K562 (cell line): ENCODE results near the gene MTG2. TPM values are rescaled to one million over a fixed set of nuclear protein-coding genes. Genes with fewer than 3 reads are reported as not detected.

Experiments used
- EP300 ChIP-seq: IDR thresholded peaks from 2 replicates; pipeline ENCODE4 v1.6.1; 2012; ENCODE audit warnings: low read length, improper control_type of control experiment
- FOXM1 ChIP-seq, 2 experiments: fragments of 450-650 bp in 1 of 2; sonication (generic) in 1 of 2; formaldehyde crosslinking in 1 of 2; IDR thresholded peaks; 2 replicates each; pipeline versions ENCODE4 v1.6.1 to v1.9.0; 2017 to 2022; ENCODE audit warnings: low read depth in 2 of 2, mild to moderate bottlenecking in 2 of 2, missing genetic modification reagents in 1 of 2, moderate library complexity in 1 of 2
- HDAC8 ChIP-seq: fragments of 450-650 bp; IDR thresholded peaks from 2 replicates; pipeline ENCODE4 v1.6.1; 2016; ENCODE audit warnings: mild to moderate bottlenecking, missing genetic modification characterization, moderate library complexity, missing compliant biosample characterization
- SRSF7 ChIP-seq: fragments of 200-400 bp; formaldehyde crosslinking; optimal IDR thresholded peaks from 2 replicates; pipeline ENCODE3; 2017; ENCODE audit warnings: mild to moderate bottlenecking, low read depth, low read length
- TAF15 ChIP-seq: fragments of 200-400 bp; formaldehyde crosslinking; IDR thresholded peaks from 2 replicates; pipeline ENCODE4 v1.6.1; 2017; ENCODE audit warnings: mild to moderate bottlenecking, low read depth, low read length, moderate library complexity
- WHSC1 ChIP-seq: IDR thresholded peaks from one replicate; pipeline ENCODE4 v1.6.1; 2012; ENCODE audit warnings: low read length, control low read depth, inconsistent platforms
- ZC3H8 ChIP-seq: fragments of 450-650 bp; IDR thresholded peaks from 2 replicates; pipeline ENCODE4 v1.6.1; 2017
- ZNF589 ChIP-seq: fragments of 200-800 bp; sonication (Bioruptor generic); IDR thresholded peaks from 2 replicates; pipeline ENCODE4 v1.6.1; 2016; ENCODE audit warnings: low read depth, missing genetic modification characterization, missing compliant biosample characterization
- polyA plus RNA-seq, 8 experiments: library from polyadenylated mRNA; depleted of rRNA in 4 of 8; stranded (reverse) in 5 of 8; unstranded in 3 of 8; fragments of >200 nt; fragmentation: Nextera tagmentation in 2 of 8; fragmentation: Illumina TruSeq in 1 of 8; extraction: Ambion mirVana in 2 of 8; extraction: Trizol in 1 of 8; gene quantifications; 2 replicates each; pipeline versions ENCODE4 v1.2.1 to v1.2.3, GENCODE V29; 2011 to 2014; ENCODE audit warnings: inconsistent platforms in 1 of 8, missing spikeins in 1 of 8
- total RNA-seq, 7 experiments: library from RNA; depleted of rRNA in 6 of 7; stranded (reverse); fragments of >200 nt in 6 of 7; fragmentation: Illumina TruSeq in 2 of 7; extraction: Trizol in 2 of 7; gene quantifications; 2 replicates each; pipeline versions ENCODE4 v1.2.1 to v1.2.3, GENCODE V29; 2011 to 2021; ENCODE audit warnings: low replicate concordance in 1 of 7
- TF ChIP-seq, protein P1 (sequence below), 2 experiments: fragments of 450-650 bp in 1 of 2; sonication (generic) in 1 of 2; formaldehyde crosslinking; conservative IDR thresholded peaks; 2 replicates each; pipeline versions ENCODE4 v1.4.0 to v1.8.1; 2020 to 2022; ENCODE audit warnings: mild to moderate bottlenecking in 1 of 2, missing genetic modification reagents in 1 of 2
- TF ChIP-seq, protein P2 (sequence below): fragments of 450-650 bp; formaldehyde crosslinking; IDR thresholded peaks from 2 replicates; pipeline ENCODE4 v1.4.0; 2020; ENCODE audit warnings: mild to moderate bottlenecking, mixed read lengths
- TF ChIP-seq, protein P3 (sequence below): fragments of 450-650 bp; IDR thresholded peaks from 2 replicates; pipeline ENCODE4 v1.6.1; 2016; ENCODE audit warnings: missing biosample characterization, missing genetic modification characterization
- TF ChIP-seq, protein P4 (sequence below): fragments of 450-650 bp; IDR thresholded peaks from 2 replicates; pipeline ENCODE4 v1.6.1; 2016; ENCODE audit warnings: low read depth
- TF ChIP-seq, protein P5 (sequence below): sonication (generic); formaldehyde crosslinking; IDR thresholded peaks from 2 replicates; pipeline ENCODE4 v1.8.1; 2022; ENCODE audit warnings: missing genetic modification reagents

Gene MTG2
- total and polyA plus RNA-seq, 9 of the 15 experiments (the other 6 are each of a cell fraction or from before 2014, with no cell fraction given), result 8.7 to 67.5 (median 44.5) TPM

DNA sequence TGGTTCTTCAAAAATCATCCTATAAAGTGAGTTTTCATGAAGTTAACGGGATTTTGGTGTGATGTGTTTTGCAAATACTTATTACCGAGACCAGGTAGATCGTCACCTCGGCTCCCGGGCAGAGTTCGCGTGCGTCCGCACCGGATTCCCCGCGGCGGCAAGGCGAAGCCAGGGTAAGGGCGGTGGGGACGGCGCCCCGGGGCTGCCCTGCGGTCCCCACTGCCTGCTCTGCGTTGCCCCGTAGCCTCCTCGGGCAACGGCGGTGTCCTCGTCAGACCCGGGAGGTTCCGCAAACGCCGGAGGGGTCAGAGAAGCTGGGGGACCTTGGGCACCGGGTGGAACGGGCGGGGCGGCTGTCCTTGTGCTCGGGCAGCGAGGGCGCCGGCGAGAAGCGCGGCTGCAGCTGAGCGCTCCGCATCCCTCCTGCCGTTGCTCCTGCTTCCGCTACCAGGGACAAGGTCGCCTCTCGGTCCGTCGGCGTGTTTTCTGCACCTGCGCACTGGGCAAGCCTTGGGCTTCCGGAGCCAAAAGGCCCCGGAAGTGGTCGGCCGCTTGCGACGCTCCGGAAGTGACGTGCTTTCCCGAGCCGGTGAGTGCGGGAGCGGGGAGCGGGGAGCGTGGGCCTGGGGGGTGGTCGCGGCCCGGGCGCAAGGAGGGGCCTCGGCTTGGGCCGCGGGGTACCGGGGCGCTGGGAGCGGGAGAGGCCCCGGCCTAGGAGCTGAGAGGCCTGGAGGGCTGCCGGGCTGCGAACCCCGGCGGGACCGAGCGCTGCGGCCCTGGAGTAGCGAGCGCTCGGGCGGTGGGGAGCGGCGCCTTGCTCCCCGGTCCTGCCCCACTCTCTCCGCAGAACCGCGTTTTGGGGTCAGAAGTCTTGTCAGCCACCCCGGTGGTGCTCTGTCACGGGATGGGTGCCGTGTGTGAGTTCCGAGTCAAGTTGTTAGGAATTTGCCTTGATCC lies at the start of gene MTG2 (continued):
- TF ChIP-seq, protein P1, sequence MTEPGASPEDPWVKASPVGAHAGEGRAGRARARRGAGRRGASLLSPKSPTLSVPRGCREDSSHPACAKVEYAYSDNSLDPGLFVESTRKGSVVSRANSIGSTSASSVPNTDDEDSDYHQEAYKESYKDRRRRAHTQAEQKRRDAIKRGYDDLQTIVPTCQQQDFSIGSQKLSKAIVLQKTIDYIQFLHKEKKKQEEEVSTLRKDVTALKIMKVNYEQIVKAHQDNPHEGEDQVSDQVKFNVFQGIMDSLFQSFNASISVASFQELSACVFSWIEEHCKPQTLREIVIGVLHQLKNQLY (CRISPR knock-in tag; conservative IDR thresholded peaks at IDR 0.05), result 0 out of 4 replicates have a peak, but pooled peaks of 1 of the 2 experiments have one; percentile 25
- no peak for TF ChIP-seq ZC3H8
- no peak for TF ChIP-seq WHSC1
- TF ChIP-seq ZNF589 (CRISPR knock-in tag), result no peak
- TF ChIP-seq EP300, result 0 out of 2 replicates have a peak, but pooled peaks have one; percentile 14
- TF ChIP-seq HDAC8 (tag), result no peak
- TF ChIP-seq, protein P2, sequence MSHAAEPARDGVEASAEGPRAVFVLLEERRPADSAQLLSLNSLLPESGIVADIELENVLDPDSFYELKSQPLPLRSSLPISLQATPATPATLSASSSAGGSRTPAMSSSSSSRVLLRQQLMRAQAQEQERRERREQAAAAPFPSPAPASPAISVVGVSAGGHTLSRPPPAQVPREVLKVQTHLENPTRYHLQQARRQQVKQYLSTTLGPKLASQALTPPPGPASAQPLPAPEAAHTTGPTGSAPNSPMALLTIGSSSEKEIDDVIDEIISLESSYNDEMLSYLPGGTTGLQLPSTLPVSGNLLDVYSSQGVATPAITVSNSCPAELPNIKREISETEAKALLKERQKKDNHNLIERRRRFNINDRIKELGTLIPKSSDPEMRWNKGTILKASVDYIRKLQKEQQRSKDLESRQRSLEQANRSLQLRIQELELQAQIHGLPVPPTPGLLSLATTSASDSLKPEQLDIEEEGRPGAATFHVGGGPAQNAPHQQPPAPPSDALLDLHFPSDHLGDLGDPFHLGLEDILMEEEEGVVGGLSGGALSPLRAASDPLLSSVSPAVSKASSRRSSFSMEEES (CRISPR knock-in tag), result no peak
- TF ChIP-seq FOXM1 (IDR thresholded peaks at IDR 0.05; ENCODE audit: low read depth), result no peak
- peak; percentile 55; the same call in 1 of the 2 replicates for TF ChIP-seq FOXM1 (CRISPR knock-in tag; IDR thresholded peaks at IDR 0.05; ENCODE audit: low read depth)
- no peak for TF ChIP-seq SRSF7
- TF ChIP-seq, protein P3, sequence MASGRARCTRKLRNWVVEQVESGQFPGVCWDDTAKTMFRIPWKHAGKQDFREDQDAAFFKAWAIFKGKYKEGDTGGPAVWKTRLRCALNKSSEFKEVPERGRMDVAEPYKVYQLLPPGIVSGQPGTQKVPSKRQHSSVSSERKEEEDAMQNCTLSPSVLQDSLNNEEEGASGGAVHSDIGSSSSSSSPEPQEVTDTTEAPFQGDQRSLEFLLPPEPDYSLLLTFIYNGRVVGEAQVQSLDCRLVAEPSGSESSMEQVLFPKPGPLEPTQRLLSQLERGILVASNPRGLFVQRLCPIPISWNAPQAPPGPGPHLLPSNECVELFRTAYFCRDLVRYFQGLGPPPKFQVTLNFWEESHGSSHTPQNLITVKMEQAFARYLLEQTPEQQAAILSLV (tag), result no peak
- no peak for TF ChIP-seq TAF15
- TF ChIP-seq, protein P4, sequence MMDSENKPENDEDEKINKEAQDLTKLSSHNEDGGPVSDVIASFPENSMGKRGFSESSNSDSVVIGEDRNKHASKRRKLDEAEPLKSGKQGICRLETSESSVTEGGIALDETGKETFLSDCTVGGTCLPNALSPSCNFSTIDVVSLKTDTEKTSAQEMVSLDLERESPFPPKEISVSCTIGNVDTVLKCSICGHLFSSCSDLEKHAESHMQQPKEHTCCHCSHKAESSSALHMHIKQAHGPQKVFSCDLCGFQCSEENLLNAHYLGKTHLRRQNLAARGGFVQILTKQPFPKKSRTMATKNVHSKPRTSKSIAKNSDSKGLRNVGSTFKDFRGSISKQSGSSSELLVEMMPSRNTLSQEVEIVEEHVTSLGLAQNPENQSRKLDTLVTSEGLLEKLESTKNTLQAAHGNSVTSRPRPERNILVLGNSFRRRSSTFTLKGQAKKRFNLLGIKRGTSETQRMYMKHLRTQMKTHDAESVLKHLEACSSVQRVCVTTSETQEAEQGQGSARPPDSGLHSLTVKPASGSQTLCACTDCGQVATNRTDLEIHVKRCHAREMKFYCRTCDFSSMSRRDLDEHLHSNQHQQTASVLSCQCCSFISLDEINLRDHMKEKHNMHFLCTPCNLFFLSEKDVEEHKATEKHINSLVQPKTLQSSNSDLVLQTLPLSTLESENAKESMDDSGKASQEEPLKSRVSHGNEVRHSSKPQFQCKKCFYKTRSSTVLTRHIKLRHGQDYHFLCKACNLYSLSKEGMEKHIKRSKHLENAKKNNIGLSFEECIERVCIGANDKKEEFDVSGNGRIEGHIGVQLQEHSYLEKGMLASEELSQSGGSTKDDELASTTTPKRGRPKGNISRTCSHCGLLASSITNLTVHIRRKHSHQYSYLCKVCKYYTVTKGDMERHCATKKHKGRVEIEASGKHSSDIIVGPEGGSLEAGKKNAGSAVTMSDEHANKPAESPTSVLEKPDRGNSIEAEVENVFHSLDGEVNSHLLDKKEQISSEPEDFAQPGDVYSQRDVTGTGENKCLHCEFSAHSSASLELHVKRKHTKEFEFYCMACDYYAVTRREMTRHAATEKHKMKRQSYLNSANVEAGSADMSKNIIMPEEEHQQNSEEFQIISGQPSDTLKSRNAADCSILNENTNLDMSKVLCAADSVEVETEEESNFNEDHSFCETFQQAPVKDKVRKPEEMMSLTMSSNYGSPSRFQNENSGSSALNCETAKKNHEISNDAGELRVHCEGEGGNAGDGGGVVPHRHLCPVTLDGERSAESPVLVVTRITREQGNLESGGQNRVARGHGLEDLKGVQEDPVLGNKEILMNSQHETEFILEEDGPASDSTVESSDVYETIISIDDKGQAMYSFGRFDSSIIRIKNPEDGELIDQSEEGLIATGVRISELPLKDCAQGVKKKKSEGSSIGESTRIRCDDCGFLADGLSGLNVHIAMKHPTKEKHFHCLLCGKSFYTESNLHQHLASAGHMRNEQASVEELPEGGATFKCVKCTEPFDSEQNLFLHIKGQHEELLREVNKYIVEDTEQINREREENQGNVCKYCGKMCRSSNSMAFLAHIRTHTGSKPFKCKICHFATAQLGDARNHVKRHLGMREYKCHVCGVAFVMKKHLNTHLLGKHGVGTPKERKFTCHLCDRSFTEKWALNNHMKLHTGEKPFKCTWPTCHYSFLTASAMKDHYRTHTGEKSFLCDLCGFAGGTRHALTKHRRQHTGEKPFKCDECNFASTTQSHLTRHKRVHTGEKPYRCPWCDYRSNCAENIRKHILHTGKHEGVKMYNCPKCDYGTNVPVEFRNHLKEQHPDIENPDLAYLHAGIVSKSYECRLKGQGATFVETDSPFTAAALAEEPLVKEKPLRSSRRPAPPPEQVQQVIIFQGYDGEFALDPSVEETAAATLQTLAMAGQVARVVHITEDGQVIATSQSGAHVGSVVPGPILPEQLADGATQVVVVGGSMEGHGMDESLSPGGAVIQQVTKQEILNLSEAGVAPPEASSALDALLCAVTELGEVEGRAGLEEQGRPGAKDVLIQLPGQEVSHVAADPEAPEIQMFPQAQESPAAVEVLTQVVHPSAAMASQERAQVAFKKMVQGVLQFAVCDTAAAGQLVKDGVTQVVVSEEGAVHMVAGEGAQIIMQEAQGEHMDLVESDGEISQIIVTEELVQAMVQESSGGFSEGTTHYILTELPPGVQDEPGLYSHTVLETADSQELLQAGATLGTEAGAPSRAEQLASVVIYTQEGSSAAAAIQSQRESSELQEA, result no peak
- TF ChIP-seq, protein P5, sequence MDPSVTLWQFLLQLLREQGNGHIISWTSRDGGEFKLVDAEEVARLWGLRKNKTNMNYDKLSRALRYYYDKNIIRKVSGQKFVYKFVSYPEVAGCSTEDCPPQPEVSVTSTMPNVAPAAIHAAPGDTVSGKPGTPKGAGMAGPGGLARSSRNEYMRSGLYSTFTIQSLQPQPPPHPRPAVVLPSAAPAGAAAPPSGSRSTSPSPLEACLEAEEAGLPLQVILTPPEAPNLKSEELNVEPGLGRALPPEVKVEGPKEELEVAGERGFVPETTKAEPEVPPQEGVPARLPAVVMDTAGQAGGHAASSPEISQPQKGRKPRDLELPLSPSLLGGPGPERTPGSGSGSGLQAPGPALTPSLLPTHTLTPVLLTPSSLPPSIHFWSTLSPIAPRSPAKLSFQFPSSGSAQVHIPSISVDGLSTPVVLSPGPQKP (CRISPR knock-in tag), result no peak
